Prostate gland (tissue), 2 donors: ENCODE measurements around the gene SUFU. TPM values are rescaled to one million over a fixed set of nuclear protein-coding genes. Genes with fewer than 3 reads are reported as not detected.

Experiments used
- DNase-seq: peaks from one replicate; pipeline ENCODE4 v3.0.0-alpha.2; 2019; ENCODE audit warnings: low spot score
- H3K27ac ChIP-seq, 2 donors: fragments of 200-600 bp; sonication (generic); 2 replicates each; pipeline ENCODE4 v1.5.1; 2017 to 2019
- H3K27me3 ChIP-seq: fragments of 200-600 bp; sonication (generic); replicated peaks from 2 replicates; pipeline ENCODE4 v1.5.1; 2019; ENCODE audit not compliant: insufficient read depth
- H3K36me3 ChIP-seq, 2 donors: fragments of 200-600 bp; sonication (generic); 1 replicate in 1 of 2; 2 replicates in 1 of 2; pipeline versions ENCODE4 v1.5.1 to v1.8.1; 2017 to 2019
- H3K4me1 ChIP-seq: fragments of 200-600 bp; sonication (generic); replicated peaks from 2 replicates; pipeline ENCODE4 v1.5.1; 2019
- H3K4me3 ChIP-seq, 2 donors: fragments of 200-600 bp; sonication (generic); 2 replicates each; pipeline ENCODE4 v1.5.1; 2017 to 2019
- H3K9me3 ChIP-seq: fragments of 200-600 bp; sonication (generic); 2 replicates; pipeline ENCODE4 v1.5.1; 2017
- POLR2A ChIP-seq: fragments of 450-650 bp; IDR thresholded peaks from one replicate; pipeline ENCODE4 v1.6.1; 2016; ENCODE audit warnings: antibody characterized with exemption, mild to moderate bottlenecking
- POLR2AphosphoS5 ChIP-seq: sonication (generic); formaldehyde crosslinking; IDR thresholded peaks from one replicate; pipeline ENCODE4 v1.6.1; 2017; ENCODE audit warnings: antibody characterized with exemption
- WGBS: methylation state at CpG from one replicate; pipeline ENCODE4 v1.1.5; 2018; 5-methylcytosine and 5-hydroxymethylcytosine counted together
- intact Hi-C: fragments of 100-400 bp; cut with DNase I; formaldehyde crosslinking; loops from one replicate; pipeline ENCODE4 v1.14.2; 2022
- total RNA-seq, 2 donors: library from RNA; depleted of rRNA; stranded (reverse); fragments of >200 nt; gene quantifications; one replicate each; pipeline ENCODE4 v1.1.0, GENCODE V29; 2016
- TF ChIP-seq, protein P1 (sequence below), 4 experiments: fragments of 200-600 bp in 2 of 4; fragments of 450-650 bp in 2 of 4; sonication (generic) in 2 of 4; IDR thresholded peaks; 1 replicate in 3 of 4; 2 replicates in 1 of 4; pipeline ENCODE4 v1.5.1; 2016 to 2019; ENCODE audit warnings: antibody characterized with exemption in 4 of 4, mild to moderate bottlenecking in 2 of 4, moderate library complexity in 2 of 4

The SUFU gene
- total RNA-seq, 2 donors from 2014 or later: 17.4 to 20.4 TPM

- no peak for DNase-seq
- intact Hi-C loops: no loop called here
- no peak overlapping the region for H3K4me3 ChIP-seq
- peaks cover 22 to 33% of the 10 kb centered on the region in 2 donors for H3K36me3 ChIP-seq
- no peaks in the 10 kb centered on the region for H3K9me3 ChIP-seq
- WGBS: 79% methylated on average over 8 of the region's 9 CpGs
- no peak for TF ChIP-seq POLR2A
- TF ChIP-seq POLR2AphosphoS5: no peak
- TF ChIP-seq, protein P1, sequence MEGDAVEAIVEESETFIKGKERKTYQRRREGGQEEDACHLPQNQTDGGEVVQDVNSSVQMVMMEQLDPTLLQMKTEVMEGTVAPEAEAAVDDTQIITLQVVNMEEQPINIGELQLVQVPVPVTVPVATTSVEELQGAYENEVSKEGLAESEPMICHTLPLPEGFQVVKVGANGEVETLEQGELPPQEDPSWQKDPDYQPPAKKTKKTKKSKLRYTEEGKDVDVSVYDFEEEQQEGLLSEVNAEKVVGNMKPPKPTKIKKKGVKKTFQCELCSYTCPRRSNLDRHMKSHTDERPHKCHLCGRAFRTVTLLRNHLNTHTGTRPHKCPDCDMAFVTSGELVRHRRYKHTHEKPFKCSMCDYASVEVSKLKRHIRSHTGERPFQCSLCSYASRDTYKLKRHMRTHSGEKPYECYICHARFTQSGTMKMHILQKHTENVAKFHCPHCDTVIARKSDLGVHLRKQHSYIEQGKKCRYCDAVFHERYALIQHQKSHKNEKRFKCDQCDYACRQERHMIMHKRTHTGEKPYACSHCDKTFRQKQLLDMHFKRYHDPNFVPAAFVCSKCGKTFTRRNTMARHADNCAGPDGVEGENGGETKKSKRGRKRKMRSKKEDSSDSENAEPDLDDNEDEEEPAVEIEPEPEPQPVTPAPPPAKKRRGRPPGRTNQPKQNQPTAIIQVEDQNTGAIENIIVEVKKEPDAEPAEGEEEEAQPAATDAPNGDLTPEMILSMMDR (IDR thresholded peaks at IDR 0.05): no peak
- H3K4me1 ChIP-seq: no peaks in the 10 kb centered on the region
- H3K27ac ChIP-seq: no peak overlapping the region
- H3K27me3 ChIP-seq: no peaks in the 10 kb centered on the region
Measured at GRCh38 chr10:102480396-102480795, 23.4 kb upstream of the SUFU start.

DNA sequence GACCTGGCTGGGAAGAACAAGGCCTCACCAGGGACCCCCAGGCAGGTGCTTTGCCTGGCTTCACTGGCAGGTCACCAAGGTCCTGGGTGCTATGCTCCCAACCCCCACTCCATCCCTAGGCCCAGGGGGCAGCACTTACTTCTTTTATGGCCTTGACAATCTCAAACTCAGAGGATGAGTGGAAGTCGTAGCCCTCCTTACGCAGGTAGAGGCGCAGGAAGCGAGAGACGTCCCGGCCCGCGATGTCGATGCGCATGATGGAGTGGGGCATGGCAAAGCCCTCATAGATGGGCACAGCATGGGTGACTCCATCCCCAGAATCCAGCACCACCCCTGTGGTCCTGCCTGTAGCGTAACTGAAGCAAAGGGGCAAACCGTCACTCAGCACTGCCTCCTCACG is 19.8 kb upstream of the SUFU start:
- WGBS: 91% methylated on average over 13 of the region's 13 CpGs
- H3K9me3 ChIP-seq: no peaks in the 10 kb centered on the region
- H3K27ac ChIP-seq: no peak overlapping the region
- no peak overlapping the region for H3K4me3 ChIP-seq
- H3K4me1 ChIP-seq: no peaks in the 10 kb centered on the region
- H3K27me3 ChIP-seq: no peaks in the 10 kb centered on the region
- TF ChIP-seq, protein P1 (IDR thresholded peaks at IDR 0.05): no peak
- TF ChIP-seq POLR2A (no peak), POLR2AphosphoS5 (no peak)
- DNase-seq: no peak
- peaks cover 29 to 51% of the 10 kb centered on the region in 2 donors for H3K36me3 ChIP-seq
- intact Hi-C loops: no loop called here

DNA sequence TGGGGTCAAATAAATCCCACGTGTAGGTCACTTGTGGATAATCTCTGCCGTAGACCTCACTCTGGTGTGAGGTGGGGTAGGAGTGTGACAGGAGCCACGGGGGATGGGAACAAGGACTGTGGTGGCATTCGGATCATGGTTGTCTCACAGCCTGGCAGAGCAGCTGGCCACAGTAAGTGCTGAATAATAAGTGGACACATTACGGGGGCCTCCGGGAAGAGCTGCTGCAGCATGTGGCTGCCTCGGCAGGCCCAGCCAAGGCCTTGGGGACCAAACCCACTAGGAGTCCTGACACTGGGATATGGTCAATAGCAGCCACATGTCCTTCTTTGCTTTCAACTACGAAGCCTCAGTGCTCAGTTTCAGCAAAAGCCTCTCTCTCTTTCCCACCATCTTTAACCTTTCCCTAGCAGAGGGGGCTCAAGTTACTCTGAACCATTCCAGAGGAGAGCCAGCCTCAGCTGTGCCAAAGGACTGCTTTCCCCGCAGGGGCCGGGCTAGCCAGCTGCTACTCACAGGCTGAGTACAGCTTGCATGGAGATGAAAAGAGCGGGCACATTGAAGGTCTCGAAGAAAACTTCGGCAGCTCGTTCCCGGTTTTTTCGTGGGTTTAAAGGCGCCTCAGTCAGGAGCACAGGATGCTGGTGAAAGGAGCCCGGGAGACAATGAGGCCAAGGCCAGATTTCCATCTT is 18.5 kb upstream of the SUFU start:
- WGBS: 86% methylated on average over 18 of the region's 18 CpGs
- no peaks in the 10 kb centered on the region for H3K9me3 ChIP-seq
- H3K27ac ChIP-seq: no peak overlapping the region
- peaks cover 29 to 51% of the 10 kb centered on the region in 2 donors for H3K36me3 ChIP-seq
- no peaks in the 10 kb centered on the region for H3K27me3 ChIP-seq
- TF ChIP-seq POLR2AphosphoS5 (no peak), POLR2A (no peak)
- TF ChIP-seq, protein P1 (IDR thresholded peaks at IDR 0.05): no peak
- no peaks in the 10 kb centered on the region for H3K4me1 ChIP-seq
- intact Hi-C loops: no loop called here
- DNase-seq: no peak
- no peak overlapping the region for H3K4me3 ChIP-seq

DNA sequence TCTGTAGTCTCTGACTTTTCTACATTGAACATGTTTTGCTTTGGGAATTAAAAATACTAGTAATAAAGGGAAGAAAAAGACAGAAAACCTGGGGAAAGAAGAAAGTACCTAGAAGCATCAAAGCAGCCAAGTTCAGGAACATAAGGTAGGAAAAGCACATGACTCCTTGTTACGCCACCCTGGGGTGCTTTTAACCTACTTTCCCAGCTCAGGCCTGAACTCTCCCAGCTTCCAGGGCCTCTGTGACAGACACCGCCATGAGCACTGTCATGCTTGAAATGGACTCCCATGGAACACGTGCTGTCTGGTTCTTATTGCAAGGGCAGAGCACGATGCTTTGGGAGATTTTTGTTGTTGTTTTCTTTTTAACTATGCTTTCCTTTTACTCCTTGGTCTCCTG is 12.6 kb upstream of the SUFU start:
- WGBS: 86% methylated on average over 4 of the region's 4 CpGs
- Histone ChIP-seq H3K9me3 (no peaks in the 10 kb centered on the region), H3K4me1 (peaks cover 4% of the 10 kb centered on the region), H3K4me3 (no peak overlapping the region), H3K36me3 (peaks cover 5 to 19% of the 10 kb centered on the region in 2 donors), H3K27me3 (no peaks in the 10 kb centered on the region), H3K27ac (no peak overlapping the region)
- intact Hi-C loops: no loop called here
- no peak for DNase-seq
- TF ChIP-seq POLR2A: no peak
- TF ChIP-seq, protein P1 (IDR thresholded peaks at IDR 0.05): no peak
- TF ChIP-seq POLR2AphosphoS5: no peak

DNA sequence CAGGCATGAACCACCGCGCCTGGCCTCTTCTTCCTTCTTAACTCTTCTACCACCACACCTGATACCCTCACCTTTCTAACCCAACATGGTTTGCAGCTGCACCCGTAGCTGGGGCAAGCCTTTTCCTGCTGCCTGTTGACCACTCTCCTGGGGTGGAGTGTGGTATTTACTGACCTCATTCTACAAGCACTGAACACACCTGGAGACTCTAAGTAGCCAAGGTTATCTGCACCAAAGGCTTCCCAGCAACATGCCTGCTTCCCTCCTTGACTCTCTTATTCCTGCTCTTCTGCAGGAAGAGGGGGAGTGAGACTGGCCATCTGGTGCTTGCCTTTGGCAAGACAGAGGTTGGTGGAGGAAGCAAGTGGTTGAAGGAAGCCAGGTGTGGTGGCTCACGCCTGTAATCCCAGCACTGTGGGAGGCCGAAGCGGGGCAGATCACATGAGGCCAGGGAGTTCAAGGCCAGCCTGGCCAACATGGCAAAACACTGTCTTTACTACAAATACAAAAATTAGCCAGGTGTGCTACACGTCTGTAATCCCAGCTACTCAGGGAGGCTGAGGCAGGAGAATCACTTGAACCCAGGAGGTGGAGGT is 11.3 kb upstream of the SUFU start:
- Histone ChIP-seq H3K4me1 (peaks cover 4% of the 10 kb centered on the region), H3K36me3 (peaks cover 5 to 10% of the 10 kb centered on the region in 2 donors), H3K4me3 (no peak overlapping the region), H3K27me3 (no peaks in the 10 kb centered on the region), H3K9me3 (no peaks in the 10 kb centered on the region), H3K27ac (peak overlapping the region; percentile 32 to 40)
- intact Hi-C loops: no loop called here
- no peak for DNase-seq
- WGBS: 80% methylated on average over 7 of the region's 7 CpGs
- TF ChIP-seq POLR2AphosphoS5 (no peak), POLR2A (no peak)
- TF ChIP-seq, protein P1 (IDR thresholded peaks at IDR 0.05): no peak
